ENCODE measurements around the gene IGFBP5.

IGFBP5 gene, protein sequence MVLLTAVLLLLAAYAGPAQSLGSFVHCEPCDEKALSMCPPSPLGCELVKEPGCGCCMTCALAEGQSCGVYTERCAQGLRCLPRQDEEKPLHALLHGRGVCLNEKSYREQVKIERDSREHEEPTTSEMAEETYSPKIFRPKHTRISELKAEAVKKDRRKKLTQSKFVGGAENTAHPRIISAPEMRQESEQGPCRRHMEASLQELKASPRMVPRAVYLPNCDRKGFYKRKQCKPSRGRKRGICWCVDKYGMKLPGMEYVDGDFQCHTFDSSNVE

DNA sequence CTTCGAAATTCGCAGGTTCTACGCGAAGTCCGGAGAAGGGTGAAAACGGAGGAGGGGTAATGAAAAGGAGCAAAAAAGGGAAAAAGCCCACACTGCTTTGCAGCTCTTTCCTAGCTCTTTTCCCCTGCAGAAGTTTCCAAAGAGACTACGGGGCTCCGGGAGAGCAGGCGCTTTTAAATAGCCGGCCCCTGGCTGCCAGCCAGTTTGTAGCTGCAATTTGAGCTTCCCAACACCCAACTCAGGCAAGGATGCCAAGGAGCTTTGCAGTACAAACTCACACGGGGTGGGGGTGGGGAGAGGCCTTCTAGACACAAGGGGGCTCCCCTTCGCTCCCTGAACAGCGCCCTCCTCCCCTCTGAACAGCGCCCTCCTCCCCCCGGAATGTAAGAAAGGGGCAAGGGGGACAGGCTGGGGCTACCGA is at the start of gene IGFBP5:
TSS of gene IGFBP5 (minus strand) at position 149 of the 421 bp plus-strand sequence. CDS start 774 bp downstream, outside the sequence.
- DNase-seq = peak; percentile 83

DNA sequence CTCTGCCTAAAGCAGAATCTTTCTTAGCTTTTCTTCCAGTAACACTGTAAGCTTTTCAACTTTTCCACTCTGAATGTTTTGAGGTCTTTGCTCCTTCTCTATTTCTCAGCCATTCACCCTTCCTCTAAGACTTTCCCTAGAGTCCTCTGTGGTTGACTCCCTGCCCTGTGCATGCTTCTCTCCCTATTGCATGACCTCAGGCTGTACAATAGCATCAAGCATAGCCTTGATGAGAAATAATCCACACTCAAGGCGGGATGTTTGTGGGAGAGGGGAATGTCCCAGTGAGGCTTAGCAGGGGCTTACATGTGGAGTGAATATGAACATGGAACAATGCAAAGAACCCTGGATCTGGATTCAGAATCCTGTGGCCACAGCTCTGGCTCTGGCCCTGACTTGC is 48.4 kb upstream of the IGFBP5 start:
- no peak for DNase-seq

DNA sequence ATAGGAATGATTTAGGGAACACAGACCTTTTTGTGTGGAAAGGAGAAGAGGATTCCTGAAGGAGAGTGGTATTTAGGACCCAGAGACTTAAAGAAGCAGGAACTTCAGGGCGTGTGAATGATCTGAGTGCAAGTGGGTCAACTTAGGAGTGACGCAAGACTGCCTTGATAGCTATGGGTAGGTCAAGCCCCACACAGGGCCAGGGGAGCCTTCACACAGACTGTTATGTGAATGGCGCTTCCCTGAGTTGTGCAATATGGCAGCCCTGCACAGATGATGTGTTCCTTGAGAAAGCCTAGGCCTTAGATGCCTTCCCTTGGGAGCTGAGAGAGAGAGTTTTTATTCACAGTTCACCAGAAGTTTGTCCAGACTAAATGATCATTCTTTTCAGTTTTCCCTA is 47.1 kb upstream of the IGFBP5 start:
- no peak for DNase-seq

DNA sequence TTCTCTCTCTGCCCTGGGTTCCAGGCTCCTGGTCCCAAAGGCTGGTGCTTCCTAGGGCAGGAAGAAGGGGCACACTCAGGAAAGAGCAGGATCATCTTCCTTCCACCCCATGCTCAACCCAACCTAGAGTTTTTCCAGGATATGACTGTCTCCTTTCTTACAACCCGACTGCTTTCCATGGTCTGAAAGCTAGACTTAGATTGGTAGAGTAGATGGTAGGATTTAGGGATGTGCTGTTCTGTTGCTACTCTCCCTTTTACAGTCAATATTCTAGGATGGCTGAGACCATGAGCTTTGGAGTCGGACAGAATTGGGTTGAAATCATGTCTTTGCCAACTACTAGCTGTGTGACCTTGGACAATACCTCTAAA is 45.9 kb upstream of the IGFBP5 start:
- no peak for DNase-seq

DNA sequence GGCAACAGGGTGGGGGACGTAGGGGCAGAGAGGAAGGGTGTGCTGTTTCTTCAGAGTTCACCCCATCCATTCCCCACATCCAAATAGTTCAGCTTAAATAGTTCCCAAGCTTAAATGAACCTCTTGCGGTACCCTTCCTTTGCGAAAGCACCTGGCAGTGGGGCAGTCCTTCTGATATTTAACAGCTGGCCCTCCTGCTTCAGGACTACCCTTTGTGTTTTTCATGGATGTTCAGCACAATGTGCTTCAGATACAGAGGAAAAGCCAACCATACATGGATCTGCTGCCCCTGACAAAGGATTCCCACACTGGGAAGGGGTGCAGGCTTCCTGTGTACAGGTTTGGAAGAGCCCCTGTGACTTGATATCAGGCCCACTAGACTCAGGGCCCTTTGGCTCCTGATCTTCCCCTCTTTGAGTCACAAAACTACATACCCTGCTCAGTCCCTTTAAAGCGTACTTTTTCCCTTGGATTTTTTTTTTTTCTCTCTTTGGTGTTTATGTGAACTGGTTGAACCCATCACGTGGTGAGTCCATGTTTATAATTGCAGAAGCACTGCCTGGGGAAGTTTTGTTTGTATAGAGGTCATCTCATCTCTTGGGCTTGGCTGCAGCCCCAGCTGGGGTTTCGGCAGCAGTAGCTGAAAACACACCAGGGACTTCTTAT is 45.3 kb upstream of the IGFBP5 start:
- DNase-seq = peak; percentile 25

DNA sequence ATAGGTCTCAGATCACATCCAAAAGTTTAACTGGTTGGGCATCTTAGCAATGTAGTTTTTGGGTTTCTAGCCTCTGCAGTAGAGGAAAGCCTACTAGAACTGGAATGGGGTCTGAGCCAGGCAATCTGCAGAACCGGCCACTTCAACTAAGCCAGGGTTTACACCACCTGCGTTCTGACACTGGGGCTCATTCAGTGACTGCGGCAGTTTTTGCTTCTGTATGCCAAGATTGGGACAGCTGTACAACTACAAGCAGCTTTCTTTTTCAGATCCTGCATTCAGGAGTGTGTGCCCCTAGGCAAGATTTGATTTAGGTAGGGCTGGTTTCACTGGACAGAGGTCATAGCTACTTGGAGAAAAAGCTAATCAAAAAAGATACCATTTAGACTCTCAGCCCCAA is 43.7 kb upstream of the IGFBP5 start:
- peak; percentile 71 for DNase-seq

DNA sequence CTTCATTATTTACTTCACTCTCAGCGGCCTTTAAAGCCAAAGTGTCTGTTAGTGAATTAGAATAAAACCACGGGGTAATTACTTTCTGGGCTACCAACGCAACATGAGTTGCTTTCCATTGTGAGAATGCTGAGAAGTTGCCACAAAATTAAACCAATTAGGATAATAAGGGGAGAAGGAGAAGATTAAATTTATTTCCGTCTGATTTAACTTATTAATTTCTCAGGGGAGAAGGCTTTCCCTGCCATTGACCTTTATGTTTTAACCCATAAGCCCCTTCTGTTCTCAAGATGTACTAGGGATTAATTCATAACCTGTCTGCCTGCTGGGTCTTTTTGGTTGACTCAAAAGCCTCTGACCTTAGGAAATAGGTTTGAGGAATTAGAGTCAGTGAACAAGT is 42.3 kb upstream of the IGFBP5 start:
- DNase-seq = no peak

DNA sequence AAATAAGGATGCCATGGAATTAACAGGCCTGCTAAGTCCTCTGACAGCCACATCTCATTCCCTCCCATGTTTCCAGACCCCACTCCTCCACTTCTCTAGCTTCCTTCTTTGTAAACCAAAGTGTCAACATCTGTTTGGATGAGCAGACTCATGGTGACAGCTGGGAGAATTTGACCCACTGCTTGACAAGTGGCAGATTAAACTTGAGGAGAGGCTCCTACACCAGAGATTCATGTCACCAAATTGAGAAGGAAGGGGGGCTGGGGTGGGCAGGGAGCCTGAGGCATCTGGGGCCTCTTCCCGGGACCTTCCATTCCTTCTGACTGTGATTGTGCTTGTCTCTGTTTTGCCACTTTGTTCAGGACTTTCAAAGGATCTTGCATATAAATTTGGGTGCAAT is 41.0 kb upstream of the IGFBP5 start:
- DNase-seq = no peak

DNA sequence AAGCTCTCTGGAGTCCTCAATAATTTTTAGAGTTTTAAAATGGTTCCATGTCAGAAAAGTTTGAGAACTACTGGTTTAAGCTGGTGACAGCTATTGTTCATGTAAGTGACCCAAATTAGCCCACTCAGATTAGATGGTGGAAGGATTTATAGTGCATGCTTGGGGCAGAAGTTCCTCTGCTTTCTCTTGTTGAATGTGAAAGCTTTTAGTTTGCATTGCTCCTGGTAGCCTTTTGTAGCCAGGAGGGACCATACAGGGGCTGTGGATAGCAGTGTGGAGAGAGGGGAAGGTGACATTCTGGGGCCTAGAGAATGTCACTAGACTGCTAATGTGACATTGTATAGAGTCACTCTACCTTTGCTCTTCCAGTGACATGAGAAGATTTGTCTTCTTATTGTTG is 40.3 kb upstream of the IGFBP5 start:
- no peak for DNase-seq

DNA sequence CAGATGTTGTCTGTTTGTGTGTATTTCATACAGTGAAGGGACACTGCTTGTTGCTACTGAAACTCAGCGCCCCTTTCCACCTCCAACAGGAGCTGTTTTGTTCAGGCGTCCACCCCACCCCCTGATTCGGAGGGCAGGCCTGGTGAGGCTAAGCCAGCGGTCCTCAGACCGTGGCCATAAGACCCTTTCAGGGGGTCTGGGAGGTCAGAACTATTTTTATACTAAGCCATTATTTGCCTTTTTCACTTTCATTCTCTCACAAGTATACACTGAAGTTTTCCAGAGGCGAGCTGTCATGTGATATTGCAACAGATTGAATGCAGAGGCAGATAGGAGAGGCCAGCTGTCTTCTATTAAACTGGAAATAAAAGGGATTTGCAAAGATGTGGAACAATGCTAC is 39.7 kb upstream of the IGFBP5 start:
- DNase-seq = no peak

DNA sequence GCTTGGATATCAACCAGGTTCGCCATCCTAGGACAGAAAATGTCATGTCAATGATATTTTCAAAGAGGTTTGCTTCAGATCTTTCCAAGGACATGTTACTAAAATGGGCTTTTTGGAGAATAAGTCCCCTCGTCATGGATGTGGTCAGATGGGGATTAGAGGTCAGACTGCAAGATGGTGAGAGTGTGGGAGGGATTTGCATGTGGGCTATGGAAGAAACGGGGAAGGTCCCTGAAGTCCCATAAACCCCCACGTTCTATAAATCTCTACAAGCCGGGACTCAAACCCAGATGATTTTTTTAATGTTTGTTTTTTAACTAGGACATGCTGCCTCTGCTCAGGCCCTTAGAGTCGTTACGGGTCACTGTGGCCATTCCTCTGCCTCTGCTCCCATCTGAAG is 37.7 kb upstream of the IGFBP5 start:
- no peak for DNase-seq

DNA sequence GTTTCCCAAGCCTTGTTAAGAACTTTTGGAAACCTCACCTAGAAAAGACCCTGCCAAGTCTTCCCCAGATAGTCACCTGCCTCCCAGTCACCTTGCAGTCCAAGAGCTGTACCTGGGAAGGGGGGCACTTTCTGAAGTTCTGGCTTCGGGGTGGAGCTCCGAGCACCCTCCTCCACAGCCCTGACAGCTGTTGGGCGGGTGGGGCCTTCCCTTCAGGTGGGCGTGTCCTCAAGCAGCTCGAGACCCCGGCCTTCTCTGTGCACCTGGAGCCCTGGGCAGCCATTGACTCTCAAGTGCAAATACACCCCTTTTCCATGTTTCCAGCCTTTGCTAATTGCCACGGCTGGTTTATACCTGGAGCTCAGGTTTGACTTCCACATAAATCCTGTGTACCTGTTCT is 37.0 kb upstream of the IGFBP5 start:
- DNase-seq = no peak

DNA sequence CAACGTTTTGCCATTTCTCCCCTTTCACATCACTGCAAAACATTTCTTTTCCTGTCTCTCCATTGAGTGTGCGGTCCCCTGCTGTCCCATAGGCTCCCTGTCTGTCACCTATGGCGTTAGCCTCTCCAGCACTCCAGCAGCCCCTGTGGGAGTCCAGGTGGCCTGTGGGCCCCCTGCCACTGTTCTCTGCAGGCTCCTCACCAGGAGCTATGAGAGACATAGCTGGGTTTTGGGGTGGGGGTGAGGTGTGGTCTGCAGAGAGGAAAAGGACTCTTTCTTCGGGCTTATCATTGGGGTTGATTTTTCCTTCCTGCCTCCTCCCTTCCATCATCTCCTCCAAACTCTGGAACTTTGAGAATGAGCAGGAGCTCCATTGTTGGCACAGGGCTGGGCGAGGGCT is 36.1 kb upstream of the IGFBP5 start:
- DNase-seq = no peak

DNA sequence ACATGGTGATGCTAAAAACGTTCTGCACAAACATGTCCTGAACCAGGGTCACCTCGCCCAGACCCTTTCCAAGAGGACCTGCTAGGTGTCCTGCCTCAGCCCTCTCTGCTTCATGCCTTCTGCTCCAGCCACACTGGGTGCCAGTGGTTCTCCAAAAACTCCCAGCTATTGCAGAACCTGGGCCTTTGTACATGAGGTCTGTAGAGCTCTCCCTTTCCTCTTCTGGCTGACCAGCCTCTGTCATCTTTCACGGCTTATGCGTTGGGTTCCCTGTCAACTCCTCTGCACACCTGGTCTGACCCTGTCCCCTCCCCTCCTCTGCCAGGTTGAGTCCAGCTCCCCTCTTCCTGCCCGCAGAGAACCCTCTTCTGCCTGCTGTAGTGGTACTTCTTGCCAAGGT is 35.5 kb upstream of the IGFBP5 start:
- no peak for DNase-seq

DNA sequence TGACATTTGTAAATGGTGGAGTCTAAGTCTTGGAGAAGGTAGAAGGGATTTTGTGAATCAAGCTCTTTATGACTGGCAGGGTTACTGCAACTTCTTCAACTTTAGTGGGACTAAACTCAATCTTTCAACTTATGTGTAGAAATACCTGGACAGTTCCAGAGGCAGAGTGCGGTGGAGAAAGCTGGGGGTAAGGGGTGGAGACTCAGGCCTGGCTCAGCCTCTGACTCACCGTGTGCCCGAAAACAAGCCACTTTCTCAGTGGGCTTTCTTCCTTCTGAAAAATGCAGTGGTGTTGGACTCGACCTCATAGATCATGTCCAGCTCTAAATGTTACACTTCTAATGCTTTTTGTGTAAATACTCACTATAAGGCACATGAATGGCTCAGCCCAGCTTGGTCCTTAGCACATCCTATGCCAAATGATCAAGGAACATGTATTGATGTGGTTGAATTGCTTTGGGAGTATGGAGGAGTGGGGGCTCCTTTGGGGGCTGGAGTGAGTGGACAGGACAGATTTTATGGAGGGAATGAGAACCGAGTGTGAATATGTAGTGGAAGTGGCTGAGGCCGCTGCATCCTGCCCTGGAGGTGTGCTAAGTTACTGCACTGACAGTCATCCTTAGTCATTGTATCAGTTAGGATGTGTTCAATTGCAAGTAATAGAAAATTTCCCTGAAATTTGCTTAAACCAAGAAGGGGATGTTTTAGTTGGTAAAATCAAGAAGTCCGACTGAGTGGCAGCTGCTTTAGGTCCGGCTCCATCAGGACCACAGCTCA is 32.2 kb upstream of the IGFBP5 start:
- DNase-seq = no peak

DNA sequence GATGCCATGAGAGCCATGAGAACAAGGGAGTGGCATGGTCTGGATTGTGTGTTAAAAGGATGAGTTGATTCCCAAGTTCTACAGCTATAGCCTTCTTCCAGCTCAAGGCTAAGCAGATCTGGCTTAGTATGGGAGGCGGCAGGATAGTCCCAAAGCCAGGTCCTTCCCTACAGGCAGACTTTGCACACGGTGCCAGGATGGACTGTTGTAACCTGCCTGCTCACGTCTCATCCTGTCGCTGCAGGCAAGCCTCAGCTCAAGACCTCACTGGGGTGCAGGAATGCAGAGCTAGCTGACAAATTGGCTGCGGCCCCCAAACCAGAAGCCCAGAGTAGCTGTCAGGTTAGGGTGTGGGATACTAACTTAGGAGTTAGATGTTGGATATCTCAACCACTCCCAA is 28.8 kb upstream of the IGFBP5 start:
- DNase-seq = no peak

DNA sequence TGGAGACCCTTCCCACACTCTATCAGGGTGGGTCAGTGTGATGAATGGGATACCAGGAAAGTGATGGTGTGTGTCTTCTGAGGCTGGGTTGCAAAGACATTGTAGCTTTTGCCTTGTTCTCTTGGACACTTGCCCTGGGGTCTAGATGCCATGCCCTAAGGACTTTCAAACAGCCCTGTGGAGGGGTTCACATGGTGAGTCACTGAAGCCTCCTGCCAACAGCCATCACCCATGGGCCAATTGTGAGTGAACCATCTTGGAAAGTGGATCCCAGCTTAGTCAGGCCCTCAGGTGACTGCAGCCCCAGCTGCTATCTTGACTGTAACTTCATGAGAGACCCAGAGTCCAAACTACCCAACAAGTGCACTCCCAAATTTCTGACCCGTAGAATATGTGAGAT is 25.8 kb upstream of the IGFBP5 start:
- no peak for DNase-seq

DNA sequence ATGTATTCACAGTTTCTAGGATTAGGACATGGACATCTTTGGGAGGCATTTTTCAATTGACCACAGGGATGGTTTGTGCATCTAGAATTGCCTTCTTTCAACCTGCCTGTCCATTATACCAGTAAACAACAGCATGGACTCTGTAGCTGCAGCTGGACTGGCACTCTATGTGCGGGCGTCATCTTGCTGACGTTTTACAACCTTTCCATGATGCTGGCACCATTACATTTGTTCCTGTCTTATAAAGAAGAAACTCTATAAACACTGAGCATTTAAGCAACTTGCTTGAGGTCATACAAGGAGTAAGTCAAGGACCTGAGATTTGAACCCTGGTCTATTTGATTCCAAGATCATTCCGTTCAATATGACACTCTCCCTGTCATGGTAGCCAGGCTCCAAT is 25.4 kb upstream of the IGFBP5 start:
- DNase-seq = no peak

DNA sequence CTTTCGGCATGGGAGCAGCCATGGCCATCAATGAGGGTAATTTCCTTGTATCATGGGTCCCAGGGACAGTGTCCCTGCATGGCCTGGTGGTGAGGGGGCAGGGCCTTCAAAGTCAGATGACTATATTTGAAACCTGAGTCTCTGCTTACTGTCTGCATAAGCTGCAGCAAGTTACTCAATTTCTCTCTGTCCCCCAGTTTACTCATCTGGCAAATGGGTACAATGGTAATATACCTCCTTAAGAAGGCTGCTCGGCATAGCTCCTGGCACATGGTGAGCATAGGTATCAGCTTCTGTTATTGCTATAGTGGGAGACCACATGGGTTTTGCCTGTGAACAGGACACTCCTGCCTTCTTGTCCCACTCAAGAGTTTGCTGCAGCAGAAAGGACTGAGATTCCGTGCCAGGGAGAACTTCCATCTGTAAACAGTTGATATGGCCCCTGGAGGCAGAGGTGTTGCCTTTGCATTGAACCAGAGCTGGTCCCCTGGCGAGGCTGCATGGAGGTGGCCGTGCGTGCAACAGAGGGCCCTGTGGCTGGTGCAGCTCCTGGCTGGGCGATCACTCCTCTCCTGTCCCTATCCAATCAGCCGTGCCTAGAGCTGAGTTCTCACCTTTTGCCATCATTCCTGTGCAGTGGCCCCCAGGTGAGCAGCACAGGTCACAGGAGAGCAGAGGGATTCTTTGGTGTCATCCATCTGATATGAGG is 22.7 kb upstream of the IGFBP5 start:
- DNase-seq = no peak

DNA sequence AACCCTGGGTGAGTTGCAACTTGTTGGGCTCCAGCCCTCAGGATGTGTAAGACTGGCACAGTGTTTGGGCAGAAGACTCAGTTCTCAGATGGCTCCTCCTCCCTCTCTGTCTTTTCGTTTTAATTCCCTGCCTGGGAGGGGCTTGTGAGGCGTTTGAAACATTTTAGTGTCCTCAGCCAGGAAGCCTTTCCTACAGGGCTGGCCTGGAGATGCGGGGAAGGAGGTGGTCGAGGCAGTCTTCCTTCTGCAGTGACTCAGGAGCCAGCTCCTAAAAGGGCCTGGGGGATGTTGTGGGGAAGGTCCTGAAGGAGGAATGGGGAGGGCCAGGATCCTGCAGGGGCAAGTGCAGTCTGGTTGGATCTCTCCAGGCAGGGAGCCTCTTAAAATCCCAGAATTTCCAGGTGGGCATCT is 22.1 kb upstream of the IGFBP5 start:
- DNase-seq = no peak

DNA sequence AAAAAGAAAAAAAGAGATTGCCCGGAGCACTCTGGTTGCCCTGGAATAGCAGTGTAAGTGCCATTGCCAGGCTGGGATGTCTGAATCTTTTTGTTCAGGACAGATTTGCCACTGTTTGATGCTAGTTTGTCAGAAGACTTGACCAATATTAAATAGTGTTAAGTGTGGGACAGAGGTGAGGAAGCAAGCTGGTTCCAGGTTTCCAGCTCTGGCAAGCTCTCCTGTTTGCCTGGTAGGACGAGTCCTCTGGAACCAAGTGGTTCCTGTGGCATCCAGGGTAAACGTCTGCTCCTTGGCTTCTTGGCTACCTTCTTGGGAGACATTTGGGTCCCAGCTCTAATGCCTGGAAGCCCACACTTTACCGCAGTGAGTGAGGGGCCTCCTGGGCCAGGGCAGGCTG is 20.8 kb upstream of the IGFBP5 start:
- DNase-seq = no peak

DNA sequence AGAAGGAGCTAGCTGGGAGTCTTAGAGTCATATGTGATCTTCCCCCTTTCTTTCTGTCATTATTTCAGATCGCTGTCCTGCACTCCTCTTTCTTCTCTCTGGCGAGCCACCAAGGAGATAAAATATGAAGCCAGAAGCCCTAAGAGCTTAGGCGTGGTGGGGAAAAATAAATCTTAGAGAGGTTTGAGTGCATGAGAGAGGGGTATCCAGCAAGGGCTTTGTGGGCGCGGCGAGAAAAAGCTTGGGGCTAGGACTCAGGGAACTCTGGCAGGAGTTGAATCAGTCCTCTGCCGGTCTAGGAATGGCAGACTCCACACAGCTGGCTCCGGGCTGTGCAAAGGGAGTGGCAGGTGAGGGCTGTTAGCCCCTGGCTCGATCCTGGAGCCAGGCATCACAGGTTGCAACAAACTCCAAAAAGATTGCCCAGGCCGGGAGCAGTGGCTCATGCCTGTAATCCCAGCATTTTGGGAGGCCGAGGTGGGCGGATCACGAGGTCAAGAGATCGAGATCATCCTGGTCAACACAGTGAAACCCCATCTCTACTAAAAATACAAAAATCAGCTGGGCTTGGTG is 20.1 kb upstream of the IGFBP5 start:
- no peak for DNase-seq

DNA sequence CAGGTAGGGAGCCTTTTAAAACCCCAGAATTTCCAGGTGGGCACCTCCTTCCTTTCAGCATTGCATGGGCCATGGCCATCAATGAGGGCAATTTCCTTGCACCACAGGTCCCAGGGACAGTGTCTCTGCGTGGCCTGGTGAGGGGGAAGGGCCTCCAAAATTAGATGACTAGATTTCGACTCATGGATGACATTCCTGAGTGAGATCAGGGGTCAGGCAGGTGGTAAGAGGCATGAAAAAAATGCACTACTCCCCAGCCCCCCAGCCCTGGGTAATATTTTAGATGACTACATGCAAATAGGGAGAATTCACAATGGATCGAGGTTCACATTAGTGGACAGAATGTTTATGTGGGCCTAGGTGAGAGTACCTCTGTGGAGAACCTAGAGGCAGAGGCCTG is 19.0 kb upstream of the IGFBP5 start:
- DNase-seq = no peak
